ENCODE results near the gene ZNF385B. TPM values are rescaled to one million over a fixed set of nuclear protein-coding genes. Genes with fewer than 3 reads are reported as not detected.

The ZNF385B gene
- total and polyA plus RNA-seq, 9 of the 15 experiments (the other 6 are each of a cell fraction or from before 2014, with no cell fraction given): 0.50 TPM; not detected in 8

DNA sequence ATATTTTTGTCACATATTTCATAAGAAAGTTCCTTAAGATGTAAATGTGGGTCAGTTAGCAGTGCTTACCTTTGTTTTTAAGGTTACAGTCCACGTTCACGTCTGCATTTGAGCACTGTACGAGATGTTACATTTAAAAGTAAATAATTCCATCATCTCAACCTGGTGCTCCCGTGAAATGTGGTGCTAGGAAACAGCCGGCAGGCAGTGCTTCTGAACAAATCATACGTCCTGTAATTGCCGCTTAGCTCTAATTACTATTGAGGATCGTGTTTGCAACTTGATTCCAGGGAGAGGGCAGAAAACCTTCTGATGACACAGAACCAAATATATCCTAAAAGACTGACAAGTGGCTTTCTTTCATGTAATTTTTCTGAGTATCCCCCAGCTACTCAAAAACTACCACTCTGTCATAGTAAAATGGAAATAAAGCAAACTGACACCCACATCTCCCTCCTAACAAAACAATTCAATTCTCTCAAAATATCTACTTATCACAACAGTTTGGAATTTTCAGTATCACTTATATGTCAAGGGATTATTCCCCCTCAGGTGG is 299.0 kb downstream of the ZNF385B start:
- ChIA-PET POLR2A (no interaction called here), CTCF (ENCODE audit: low intra/inter-chr PET ratio) (no interaction called here)
- intact Hi-C loops (cut with micrococcal nuclease) (no loop called here), in situ Hi-C loops (cut with MboI) (no loop called here)
- Histone ChIP-seq H3K4me1 (replicated peaks in 1 of 2; ENCODE audit: control insufficient read depth in 2 of 2, insufficient read depth in 2 of 2, low read length in 2 of 2) (no peaks in the 10 kb centered on the region), H3K9me1 (ENCODE audit: control insufficient read depth, insufficient read depth, low read length) (no peaks in the 10 kb centered on the region), H3K9ac (ENCODE audit: insufficient read depth in 1 of 2, low read depth in 2 of 2, low read length in 2 of 2) (no peak overlapping the region), H3K4me3 (no peak overlapping the region), H2AFZ (ENCODE audit: low read depth, low read length) (no peak overlapping the region), H3K27me3 (ENCODE audit: control insufficient read depth in 2 of 2, insufficient read depth in 2 of 2, low read length in 2 of 2) (no peaks in the 10 kb centered on the region), H4K20me1 (replicated peaks; ENCODE audit: control insufficient read depth, insufficient read depth, low read length) (no peaks in the 10 kb centered on the region), H3K27ac (ENCODE audit: extremely low read depth, low read depth, low read length) (no peak overlapping the region), H3K9me3 (replicated peaks; ENCODE audit: control insufficient read depth, insufficient read depth, low read depth, low read length) (no peaks in the 10 kb centered on the region), H3K4me2 (ENCODE audit: insufficient read depth, low read length) (no peak overlapping the region), H3K36me3 (ENCODE audit: control insufficient read depth, insufficient read depth, low read length) (no peaks in the 10 kb centered on the region), H3K79me2 (ENCODE audit: control insufficient read depth, insufficient read depth, low read length) (no peaks in the 10 kb centered on the region)
- DNase-seq (ENCODE audit: extremely low read depth in 1 of 4, low spot score in 3 of 4) (no peak), FAIRE-seq (no peak), ATAC-seq (no peak)
- no TSS peak for BruUV-seq (replicated peaks)
- TF ChIP-seq TRIM25 (IDR thresholded peaks at IDR 0.05; ENCODE audit: borderline replicate concordance) (no peak), FOXJ3 (CRISPR knock-in tag; IDR thresholded peaks at IDR 0.05) (no peak), HDGF (IDR thresholded peaks at IDR 0.05) (no peak), FOXK2 (conservative IDR thresholded peaks at IDR 0.05 in 1 of 2, IDR thresholded peaks at IDR 0.05 in 1 of 2; ENCODE audit: low read depth in 2 of 2) (no peak), SIN3B (IDR thresholded peaks at IDR 0.05; ENCODE audit: low read depth) (no peak), NRF1 (conservative IDR thresholded peaks at IDR 0.05 in 1 of 2, IDR thresholded peaks at IDR 0.05 in 1 of 2) (no peak), NEUROD1 (IDR thresholded peaks at IDR 0.05; ENCODE audit: borderline replicate concordance, low read depth, low read length, partially characterized antibody) (no peak), NFXL1 (CRISPR knock-in tag; IDR thresholded peaks at IDR 0.05) (no peak), ZBTB26 (CRISPR knock-in tag; IDR thresholded peaks at IDR 0.05) (no peak), MYC (IDR thresholded peaks at IDR 0.05; ENCODE audit: low read depth, low read length) (no peak), MYC (CRISPR knock-in tag; IDR thresholded peaks at IDR 0.05; ENCODE audit: borderline replicate concordance, low read depth) (no peak)
- TF ChIP-seq, protein P1, sequence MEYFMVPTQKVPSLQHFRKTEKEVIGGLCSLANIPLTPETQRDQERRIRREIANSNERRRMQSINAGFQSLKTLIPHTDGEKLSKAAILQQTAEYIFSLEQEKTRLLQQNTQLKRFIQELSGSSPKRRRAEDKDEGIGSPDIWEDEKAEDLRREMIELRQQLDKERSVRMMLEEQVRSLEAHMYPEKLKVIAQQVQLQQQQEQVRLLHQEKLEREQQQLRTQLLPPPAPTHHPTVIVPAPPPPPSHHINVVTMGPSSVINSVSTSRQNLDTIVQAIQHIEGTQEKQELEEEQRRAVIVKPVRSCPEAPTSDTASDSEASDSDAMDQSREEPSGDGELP (CRISPR knock-in tag; IDR thresholded peaks at IDR 0.05; ENCODE audit: borderline replicate concordance): no peak
- under 1% methylated on average over 8 of the region's 8 CpGs for WGBS (ENCODE audit: insufficient coverage, low coverage, missing lambda C conversion rate)
